ENCODE results near the gene OS9.
A peak's percentile ranks its signal among the peaks of the same experiment; 100 is the strongest.

OS9 gene

GRCh38 chr12:57744777-57745484 is 51.0 kb downstream of the OS9 start, which contains the start of gene TSPAN31:
Gene TSPAN31, plus strand, starts transcription at chr12:57745039. Its CDS starts 116 bp downstream, at chr12:57745155.
- in situ Hi-C loops (cut with HindIII; ENCODE audit: low pct_ligation_motif_present, low pct_unique_long_range_greater_than_20kb, low sequenced_read_pairs): no loop called here

DNA sequence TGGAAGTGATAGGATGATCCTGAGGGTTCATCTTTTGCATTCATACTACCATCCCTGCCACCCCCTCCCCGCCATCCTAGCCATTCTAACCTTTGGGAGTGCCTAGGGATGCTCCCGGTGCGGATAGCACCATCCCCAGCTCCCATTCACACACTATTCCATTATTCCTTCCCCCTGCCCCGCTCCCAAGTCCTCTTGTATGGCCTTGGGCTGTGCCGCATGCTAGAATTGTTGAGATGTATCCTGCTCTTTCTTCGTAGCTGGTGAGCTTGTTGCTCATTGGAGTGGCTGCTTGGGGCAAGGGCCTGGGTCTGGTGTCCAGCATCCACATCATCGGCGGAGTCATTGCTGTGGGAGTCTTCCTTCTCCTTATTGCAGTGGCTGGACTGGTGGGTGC is 51.6 kb downstream of the OS9 start:
- in situ Hi-C loops (cut with HindIII; ENCODE audit: low pct_ligation_motif_present, low pct_unique_long_range_greater_than_20kb, low sequenced_read_pairs): no loop called here

More at GRCh38 chr12:57744777-57745484, 51.0 kb downstream of the OS9 start, which contains the start of gene TSPAN31:
- peak; percentile 100 for DNase-seq

GRCh38 chr12:57746025-57746424 is 52.1 kb downstream of the OS9 start:
- no peak for DNase-seq
- in situ Hi-C loops (cut with HindIII; ENCODE audit: low pct_ligation_motif_present, low pct_unique_long_range_greater_than_20kb, low sequenced_read_pairs): no loop called here

More for the DNA sequence above, 51.6 kb downstream of the OS9 start:
- peak; percentile 37 for DNase-seq

DNA sequence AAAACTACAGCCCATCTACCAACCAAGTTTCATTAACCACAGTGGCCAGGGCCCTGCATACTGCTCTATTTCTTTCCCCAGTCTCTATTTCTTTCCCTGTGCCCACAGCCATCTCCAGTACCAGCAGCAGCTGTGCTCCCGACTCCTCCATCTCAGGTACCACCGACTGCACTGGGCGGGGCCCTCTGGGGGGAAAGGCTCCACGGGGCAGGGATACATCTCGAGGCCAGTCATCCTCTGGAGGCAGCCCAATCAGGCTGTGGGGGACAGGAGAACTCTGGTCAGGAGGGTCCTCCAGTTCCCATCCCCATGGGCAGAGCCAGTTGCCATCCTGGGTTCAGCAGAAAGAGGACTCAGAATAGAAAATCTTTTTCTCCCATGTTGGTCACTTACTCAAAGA is 55.1 kb downstream of the OS9 start:
- DNase-seq: no peak
- in situ Hi-C loops (cut with HindIII; ENCODE audit: low pct_ligation_motif_present, low pct_unique_long_range_greater_than_20kb, low sequenced_read_pairs): no loop called here

DNA sequence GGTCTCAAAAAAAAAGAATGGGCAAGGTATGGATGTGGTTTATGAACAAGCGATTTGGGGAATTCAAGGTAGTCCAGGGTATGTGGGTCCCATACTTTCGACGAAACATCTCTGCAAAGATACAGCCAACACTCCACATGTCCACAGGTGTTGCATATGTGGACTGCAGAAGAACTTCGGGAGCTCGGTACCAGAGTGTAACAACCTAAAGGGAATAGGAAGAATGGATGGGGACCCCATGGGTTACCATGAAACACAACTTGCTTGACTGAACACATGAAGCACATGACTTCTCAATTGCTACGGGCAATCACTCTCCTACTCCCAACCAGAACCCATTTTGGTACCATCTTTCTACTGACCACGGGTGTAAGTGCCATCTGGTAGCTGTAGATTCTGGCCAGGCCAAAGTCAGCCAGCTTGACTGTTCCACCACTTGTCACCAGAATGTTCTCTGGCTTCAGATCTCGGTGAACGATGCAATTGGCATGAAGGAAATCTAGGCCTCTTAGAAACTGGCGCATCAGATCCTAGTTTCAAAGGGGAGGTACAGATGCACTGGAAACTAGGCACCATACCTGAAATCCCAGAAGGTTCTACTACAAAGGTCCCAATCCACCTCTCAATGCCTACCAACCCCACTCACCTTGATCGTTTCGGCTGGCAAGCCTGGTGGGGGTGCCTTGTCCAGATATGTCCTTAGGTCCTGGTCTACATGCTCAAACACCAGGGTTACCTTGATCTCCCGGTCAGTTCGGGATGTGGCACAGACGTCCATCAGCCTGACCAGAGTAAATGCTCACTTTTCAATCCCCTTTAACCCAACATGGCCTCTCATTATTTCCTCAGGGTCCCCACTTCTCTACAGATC is 56.9 kb downstream of the OS9 start:
- in situ Hi-C loops (cut with HindIII; ENCODE audit: low pct_ligation_motif_present, low pct_unique_long_range_greater_than_20kb, low sequenced_read_pairs): no loop called here
- DNase-seq: no peak

DNA sequence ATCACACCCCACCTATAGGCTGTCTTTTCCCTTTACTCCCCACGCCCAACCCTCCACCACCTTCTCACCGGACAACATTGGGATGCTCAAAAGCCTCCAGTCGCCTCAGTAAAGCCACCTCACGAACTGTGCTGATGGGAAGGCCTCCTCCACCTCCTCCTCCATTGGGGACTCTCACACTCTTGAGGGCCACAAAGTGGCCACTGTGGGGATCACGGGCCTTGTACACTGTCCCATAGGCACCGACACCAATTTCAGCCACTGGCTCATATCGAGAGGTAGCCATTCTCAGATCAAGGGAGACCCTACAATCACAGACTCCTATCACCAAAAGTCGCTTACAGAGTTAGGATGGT is 57.5 kb downstream of the OS9 start:
- DNase-seq: no peak
- in situ Hi-C loops (cut with HindIII; ENCODE audit: low pct_ligation_motif_present, low pct_unique_long_range_greater_than_20kb, low sequenced_read_pairs): no loop called here

DNA sequence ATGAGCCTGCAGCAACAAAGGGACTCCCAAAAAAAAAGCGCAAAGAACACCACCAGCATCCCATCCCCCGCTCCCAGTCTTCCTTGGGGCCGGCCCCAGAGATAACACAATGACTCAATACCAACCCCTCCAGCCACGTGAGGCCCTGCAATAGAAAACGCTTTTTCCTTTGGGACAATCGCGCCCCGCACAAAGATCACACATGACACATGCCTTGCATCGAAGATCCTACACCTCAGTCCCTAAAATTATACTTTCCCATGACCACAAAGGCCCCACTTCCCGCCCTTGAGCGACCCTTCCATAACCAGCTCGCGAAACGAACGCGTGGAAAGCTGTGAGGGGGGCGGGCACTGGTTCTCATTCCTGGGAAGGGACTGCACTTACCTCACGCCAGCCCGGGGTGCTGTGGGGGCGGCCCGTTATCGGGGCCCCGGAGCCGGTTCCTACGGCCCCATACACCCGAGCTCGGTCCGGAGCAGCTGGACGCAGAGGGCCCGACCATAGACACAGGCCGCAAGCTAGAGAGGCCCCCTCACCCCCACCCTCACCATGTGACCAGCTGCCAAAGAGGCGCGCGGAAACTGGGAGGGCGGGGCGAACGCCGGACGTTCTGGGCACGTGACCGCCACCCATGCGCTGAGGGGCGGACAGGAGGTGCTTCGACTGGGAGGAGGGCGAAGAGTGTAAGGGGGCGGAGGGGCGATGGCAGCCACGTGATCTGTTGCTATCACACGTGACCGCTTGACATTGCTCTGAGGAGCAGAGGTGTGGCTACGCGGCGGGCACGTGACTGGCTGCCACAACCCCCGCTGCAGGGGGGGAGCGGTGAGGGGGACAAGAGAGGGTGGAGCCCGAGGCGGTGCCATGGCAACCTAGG is 58.1 kb downstream of the OS9 start, which contains the start of gene CDK4:
Gene CDK4 (minus strand): TSS at position 523 of the 880 bp plus-strand sequence. CDS start 593 bp downstream, outside the sequence.
- in situ Hi-C loops (cut with HindIII; ENCODE audit: low pct_ligation_motif_present, low pct_unique_long_range_greater_than_20kb, low sequenced_read_pairs): no loop called here

DNA sequence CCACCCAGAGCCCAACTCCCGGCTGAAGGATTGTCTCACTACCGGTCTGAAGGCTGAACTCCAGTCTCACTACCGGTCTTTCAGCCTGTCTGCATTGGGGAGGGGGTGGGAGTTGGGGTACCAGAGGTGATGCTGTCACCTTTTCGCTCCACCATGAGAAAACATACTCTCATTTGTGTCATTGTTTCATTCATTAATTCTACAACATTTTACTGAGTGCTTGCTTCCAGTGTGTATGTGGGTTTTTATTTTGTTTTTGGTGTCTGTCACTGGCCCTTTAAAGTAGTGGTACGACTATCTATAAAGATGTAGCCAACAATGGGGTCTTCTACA is 58.7 kb downstream of the OS9 start:
- DNase-seq: no peak

More for the DNA sequence above, 58.1 kb downstream of the OS9 start, which contains the start of gene CDK4:
- DNase-seq: peak; percentile 100

DNA sequence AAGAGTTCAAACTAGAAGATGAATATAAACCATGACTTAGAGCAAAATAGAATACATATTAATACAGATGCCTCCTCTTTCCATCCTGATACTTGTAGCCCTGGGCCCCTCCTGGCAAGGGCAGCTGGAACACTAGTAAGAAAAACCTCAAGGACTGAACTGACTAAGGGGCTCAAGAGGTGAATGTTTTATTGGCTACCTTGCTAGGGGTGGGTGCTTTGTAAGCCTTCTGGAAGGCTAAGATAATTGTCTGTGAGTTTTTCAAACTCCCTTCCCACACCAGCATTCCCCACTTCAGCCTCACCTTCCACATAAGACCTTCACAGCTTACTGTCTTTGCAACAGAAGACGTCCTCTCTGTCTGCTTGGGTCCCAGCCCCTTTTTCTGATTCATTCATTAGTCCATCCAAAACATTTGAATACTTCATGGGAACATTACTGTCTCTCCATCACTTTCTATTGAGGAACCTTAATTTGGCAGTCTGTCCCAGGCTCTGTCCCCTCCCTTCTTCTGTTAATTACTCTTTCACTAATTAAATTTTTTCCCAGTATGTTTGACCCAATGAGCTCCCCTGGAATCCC is 59.9 kb downstream of the OS9 start:
- in situ Hi-C loops (cut with HindIII; ENCODE audit: low pct_ligation_motif_present, low pct_unique_long_range_greater_than_20kb, low sequenced_read_pairs): no loop called here
- DNase-seq: no peak

More for the DNA sequence above, 58.7 kb downstream of the OS9 start:
- in situ Hi-C loops (cut with HindIII; ENCODE audit: low pct_ligation_motif_present, low pct_unique_long_range_greater_than_20kb, low sequenced_read_pairs): no loop called here

DNA sequence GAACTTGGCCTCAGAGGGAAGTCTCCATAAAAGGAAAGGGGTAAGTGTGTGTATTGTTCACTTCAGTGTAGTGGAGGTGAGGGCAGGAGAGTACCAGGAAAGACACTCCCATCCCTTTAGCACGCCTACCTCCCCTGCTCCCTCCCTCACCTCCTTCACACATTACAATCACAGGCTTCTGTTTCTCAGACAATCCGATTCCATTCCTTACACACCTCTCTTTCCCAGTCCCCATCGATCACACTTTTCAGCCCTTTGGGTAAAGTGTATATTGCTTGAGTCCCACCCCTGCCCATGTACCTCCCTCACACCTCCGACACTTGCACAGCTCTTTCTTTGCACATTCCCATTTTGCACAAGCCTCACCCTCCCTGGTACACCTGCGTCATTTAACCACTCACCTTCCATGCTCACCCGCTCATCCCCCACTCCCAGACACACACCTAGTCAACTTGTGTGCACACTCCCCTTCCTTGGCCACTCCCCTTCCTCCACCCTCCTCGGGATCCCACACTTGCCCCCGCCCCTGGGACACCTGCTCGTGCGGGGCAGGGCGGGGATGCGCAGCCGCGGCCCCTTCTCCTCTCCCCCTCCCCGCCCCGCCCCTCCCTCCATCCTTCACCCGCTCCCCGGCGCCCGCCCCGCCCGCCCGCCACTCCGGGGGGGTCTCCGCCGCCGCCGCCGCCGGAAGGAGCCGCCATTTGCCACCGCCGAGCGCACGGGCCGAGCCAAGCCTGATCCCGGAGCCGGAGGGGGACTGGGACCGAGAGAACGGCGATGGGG is 60.7 kb downstream of the OS9 start, which contains the start of gene MARCHF9:
Gene MARCHF9 (plus strand): TSS at position 693 of the 783 bp plus-strand sequence. CDS start 426 bp downstream, outside the sequence.
- peak; percentile 86 for DNase-seq
- in situ Hi-C loops (cut with HindIII; ENCODE audit: low pct_ligation_motif_present, low pct_unique_long_range_greater_than_20kb, low sequenced_read_pairs): no loop called here

DNA sequence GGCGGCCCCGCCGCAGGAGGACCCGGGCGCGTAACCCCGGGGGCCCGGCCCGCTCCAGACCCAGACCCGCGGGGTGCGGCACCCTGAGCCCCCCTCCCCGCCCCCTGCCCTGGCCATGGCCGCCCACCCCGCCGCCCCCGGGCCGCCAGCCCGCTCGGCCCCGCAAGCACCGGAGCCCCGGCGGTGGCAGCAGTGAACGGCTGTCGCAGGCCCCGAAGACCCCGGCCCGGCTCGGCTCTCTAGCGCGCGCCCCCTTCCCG is 61.2 kb downstream of the OS9 start:
- DNase-seq: no peak
- in situ Hi-C loops (cut with HindIII; ENCODE audit: low pct_ligation_motif_present, low pct_unique_long_range_greater_than_20kb, low sequenced_read_pairs): no loop called here

DNA sequence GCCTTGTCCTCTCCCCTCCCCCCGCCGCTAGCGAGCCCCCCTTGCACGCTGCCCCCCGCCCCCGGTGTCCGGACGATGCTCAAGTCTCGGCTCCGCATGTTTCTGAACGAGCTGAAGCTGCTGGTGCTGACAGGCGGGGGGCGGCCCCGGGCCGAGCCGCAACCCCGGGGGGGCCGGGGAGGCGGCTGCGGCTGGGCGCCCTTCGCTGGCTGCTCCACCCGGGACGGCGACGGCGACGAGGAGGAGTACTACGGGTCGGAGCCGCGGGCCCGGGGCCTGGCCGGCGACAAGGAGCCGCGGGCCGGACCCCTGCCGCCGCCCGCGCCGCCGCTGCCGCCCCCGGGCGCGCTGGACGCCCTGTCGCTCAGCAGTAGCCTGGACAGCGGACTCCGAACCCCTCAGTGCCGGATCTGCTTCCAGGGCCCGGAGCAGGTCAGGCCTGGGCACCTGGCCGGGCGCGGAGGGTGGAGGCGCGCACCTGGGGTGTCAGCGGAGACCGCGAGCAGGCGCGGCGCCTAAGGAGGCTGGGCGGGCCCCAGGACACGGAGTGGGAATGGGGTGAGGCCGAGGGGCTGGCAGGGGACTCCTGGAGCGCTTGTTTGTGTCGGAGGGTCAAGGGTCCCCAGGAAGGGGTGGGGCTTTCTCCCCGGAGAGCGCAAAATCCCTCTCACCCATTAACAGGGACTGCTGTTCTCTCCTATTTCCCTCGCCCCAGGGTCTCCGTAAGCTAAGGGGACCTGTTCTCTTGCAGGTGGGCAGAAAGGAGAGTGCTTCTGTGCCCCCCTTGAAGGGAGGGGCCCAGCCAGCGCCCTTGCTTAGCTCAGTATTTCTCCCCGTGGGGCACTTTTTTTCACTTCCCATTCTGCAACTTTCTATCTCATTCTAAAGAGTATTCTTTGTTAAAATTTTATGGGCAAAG is 61.8 kb downstream of the OS9 start:
- no peak for DNase-seq
- in situ Hi-C loops (cut with HindIII; ENCODE audit: low pct_ligation_motif_present, low pct_unique_long_range_greater_than_20kb, low sequenced_read_pairs): no loop called here

GRCh38 chr12:57756406-57757341 is 62.7 kb downstream of the OS9 start:
- in situ Hi-C loops (cut with HindIII; ENCODE audit: low pct_ligation_motif_present, low pct_unique_long_range_greater_than_20kb, low sequenced_read_pairs): no loop called here

GRCh38 chr12:57757771-57758170 is 63.8 kb downstream of the OS9 start:
- in situ Hi-C loops (cut with HindIII; ENCODE audit: low pct_ligation_motif_present, low pct_unique_long_range_greater_than_20kb, low sequenced_read_pairs): no loop called here
- no peak for DNase-seq

More at GRCh38 chr12:57756406-57757341, 62.7 kb downstream of the OS9 start:
- DNase-seq: peak; percentile 36

DNA sequence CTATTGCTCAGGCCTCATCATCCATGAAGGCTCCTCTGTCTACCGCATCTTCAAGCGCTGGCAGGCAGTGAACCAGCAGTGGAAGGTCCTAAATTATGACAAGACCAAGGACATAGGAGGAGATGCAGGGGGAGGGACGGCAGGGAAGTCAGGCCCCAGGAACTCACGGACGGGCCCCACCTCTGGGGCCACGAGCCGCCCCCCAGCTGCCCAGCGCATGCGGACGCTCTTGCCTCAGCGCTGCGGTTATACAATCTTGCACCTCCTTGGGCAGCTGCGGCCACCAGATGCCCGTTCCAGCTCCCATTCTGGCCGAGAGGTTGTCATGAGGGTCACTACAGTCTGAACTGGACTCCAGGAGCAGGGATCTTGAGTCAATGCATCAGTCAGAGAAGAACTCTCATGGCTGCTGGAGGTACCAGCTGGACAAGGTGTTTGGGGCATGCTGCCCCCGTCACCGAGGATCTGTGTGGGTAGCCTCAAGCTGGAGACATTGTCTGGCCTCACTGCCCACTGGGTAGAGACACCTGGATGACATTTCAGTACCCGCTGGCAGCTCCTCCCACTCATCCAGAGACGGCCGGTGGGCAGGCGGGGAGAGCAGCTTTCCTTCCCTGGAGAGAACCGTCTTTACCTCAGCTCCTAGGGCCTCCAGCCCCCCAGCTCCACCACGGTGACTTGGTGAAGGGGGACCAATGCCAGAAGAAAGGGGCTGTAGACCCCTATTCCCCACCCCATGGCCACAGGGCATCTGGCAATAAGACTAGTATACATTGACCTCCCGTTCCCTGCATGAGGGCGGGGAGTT is 64.8 kb downstream of the OS9 start:
- in situ Hi-C loops (cut with HindIII; ENCODE audit: low pct_ligation_motif_present, low pct_unique_long_range_greater_than_20kb, low sequenced_read_pairs): no loop called here
- DNase-seq: no peak

All from ACHN (cell line).